H1 (cell line): ENCODE data around the gene IFNG. TPM values are rescaled to one million over a fixed set of nuclear protein-coding genes. Genes with fewer than 3 reads are reported as not detected.

Experiments used
- CTCF ChIA-PET: fragments of 300-600 bp; sonication (Branson Sonifier 250); formaldehyde crosslinking; loops from one replicate; lab custom pipeline; 2021; ENCODE audit not compliant: partially characterized antibody; lab: Charles Lee
- POLR2A ChIA-PET: fragments of 300-600 bp; sonication (Branson Sonifier 250); formaldehyde crosslinking; loops from one replicate; lab custom pipeline; 2021; ENCODE audit warnings: inconsistent platforms; ENCODE audit not compliant: partially characterized antibody; lab: Charles Lee
- DNase-seq, 2 experiments: peaks; one replicate each; pipeline versions ENCODE4 v3.0.0 to v3.0.0-alpha.2; 2010 to 2022; ENCODE audit warnings: low spot score in 2 of 2, low read depth in 1 of 2, mixed read lengths in 1 of 2
- FAIRE-seq: peaks from 2 replicates; lab custom pipeline; 2011; peaks lifted over from hg19 to GRCh38; lab: Jason Lieb, UNC
- H2AFZ ChIP-seq: 2 replicates; pipeline ENCODE4 v1.8.1; 2012; ENCODE audit warnings: low read length, inconsistent platforms
- H2AK5ac ChIP-seq: 2 replicates; pipeline ENCODE4 v1.6.1; 2013; ENCODE audit warnings: low read depth, low read length
- H2BK120ac ChIP-seq: replicated peaks from 2 replicates; pipeline ENCODE3; 2013; ENCODE audit warnings: low read depth, low read length, inconsistent platforms
- H2BK12ac ChIP-seq: 2 replicates; pipeline ENCODE4 v1.6.1; 2013; ENCODE audit warnings: low read depth, low read length
- H2BK15ac ChIP-seq: 2 replicates; pipeline ENCODE4 v1.6.1; 2013; ENCODE audit warnings: low read length
- H2BK20ac ChIP-seq: 2 replicates; pipeline ENCODE4 v1.6.1; 2013; ENCODE audit warnings: low read length
- H2BK5ac ChIP-seq: 2 replicates; pipeline ENCODE4 v1.6.1; 2013; ENCODE audit warnings: low read depth, low read length
- H3K14ac ChIP-seq: 2 replicates; pipeline ENCODE4 v1.6.1; 2013; ENCODE audit warnings: inconsistent platforms; ENCODE audit not compliant: insufficient read length
- H3K18ac ChIP-seq: 2 replicates; pipeline ENCODE4 v1.6.1; 2013; ENCODE audit warnings: low read length; ENCODE audit errors: extremely low read depth
- H3K23ac ChIP-seq: 2 replicates; pipeline ENCODE4 v1.6.1; 2013; ENCODE audit warnings: inconsistent platforms; ENCODE audit not compliant: insufficient read length
- H3K23me2 ChIP-seq: 2 replicates; pipeline ENCODE4 v1.6.1; 2013; ENCODE audit warnings: low read depth, low read length
- H3K27ac ChIP-seq: 2 replicates; pipeline ENCODE4 v1.6.1; 2011; ENCODE audit warnings: low read depth, low read length, inconsistent platforms
- H3K27me3 ChIP-seq, 4 experiments: replicated peaks in 1 of 4; 1 replicate in 1 of 4; 2 replicates in 3 of 4; pipeline versions ENCODE4 v1.6.1 to v1.8.1; 2011 to 2013; ENCODE audit warnings: low read length in 3 of 4, mild to moderate bottlenecking in 3 of 4, inconsistent platforms in 2 of 4, mixed read lengths in 2 of 4, moderate library complexity in 1 of 4; ENCODE audit not compliant: control insufficient read depth in 3 of 4, insufficient read depth in 3 of 4; ENCODE audit errors: extremely low read depth in 1 of 4
- H3K36me3 ChIP-seq, 4 experiments: 2 replicates each; pipeline versions ENCODE4 v1.6.1 to v1.8.1; 2011 to 2013; ENCODE audit warnings: mild to moderate bottlenecking in 4 of 4, low read length in 3 of 4, moderate library complexity in 2 of 4, control low read depth in 1 of 4, inconsistent platforms in 1 of 4; ENCODE audit not compliant: insufficient read depth in 4 of 4, control insufficient read depth in 2 of 4
- H3K4ac ChIP-seq: replicated peaks from 2 replicates; pipeline ENCODE3; 2013; ENCODE audit warnings: low read length, low read depth, mixed read lengths, inconsistent platforms; ENCODE audit not compliant: insufficient read length
- H3K4me1 ChIP-seq, 4 experiments: replicated peaks in 1 of 4; 1 replicate in 1 of 4; 2 replicates in 3 of 4; pipeline versions ENCODE4 v1.6.1 to v1.8.1; 2011 to 2013; ENCODE audit warnings: low read length in 3 of 4, inconsistent platforms in 2 of 4, mixed read lengths in 1 of 4; ENCODE audit not compliant: insufficient read depth in 4 of 4, control insufficient read depth in 3 of 4
- H3K4me2 ChIP-seq, 2 experiments: 2 replicates each; pipeline versions ENCODE4 v1.6.1 to v1.8.1; 2011 to 2013; ENCODE audit warnings: low read depth in 2 of 2, low read length in 2 of 2, control low read depth in 1 of 2, inconsistent platforms in 1 of 2, mild to moderate bottlenecking in 1 of 2; ENCODE audit not compliant: insufficient read depth in 1 of 2
- H3K4me3 ChIP-seq, 4 experiments: fragments of 200-600, 300-600 bp in 1 of 4; sonication (generic), shearing (Covaris generic), sonication (Bioruptor Twin) in 1 of 4; 2 replicates each; pipeline versions ENCODE4 v1.5.1 to v1.8.1; 2011 to 2016; ENCODE audit warnings: low read length in 4 of 4, low read depth in 3 of 4, control low read depth in 2 of 4, inconsistent platforms in 2 of 4, mild to moderate bottlenecking in 2 of 4, mixed read lengths in 1 of 4, moderate library complexity in 1 of 4; ENCODE audit not compliant: insufficient read depth in 2 of 4; ENCODE audit errors: extremely low read depth in 1 of 4
- H3K56ac ChIP-seq: replicated peaks from 2 replicates; pipeline ENCODE3; 2013; ENCODE audit warnings: low read depth, mild to moderate bottlenecking, mixed read lengths, low read length, inconsistent platforms; ENCODE audit not compliant: insufficient read length
- H3K79me1 ChIP-seq: 2 replicates; pipeline ENCODE4 v1.6.1; 2013; ENCODE audit warnings: low read depth, low read length, control low read depth
- H3K79me2 ChIP-seq, 2 experiments: 2 replicates each; pipeline versions ENCODE4 v1.6.1 to v1.8.1; 2012 to 2013; ENCODE audit warnings: low read length in 2 of 2, mild to moderate bottlenecking in 2 of 2, inconsistent platforms in 1 of 2; ENCODE audit not compliant: insufficient read depth in 2 of 2, control insufficient read depth in 1 of 2
- H3K9ac ChIP-seq, 4 experiments: replicated peaks in 1 of 4; 1 replicate in 1 of 4; 2 replicates in 3 of 4; pipeline versions ENCODE4 v1.6.1 to v1.8.1; 2011 to 2013; ENCODE audit warnings: low read depth in 3 of 4, low read length in 3 of 4, control low read depth in 2 of 4, mild to moderate bottlenecking in 2 of 4, moderate library complexity in 2 of 4, inconsistent platforms in 1 of 4; ENCODE audit errors: extremely low read depth in 1 of 4
- H3K9me3 ChIP-seq, 2 experiments: 2 replicates each; pipeline versions ENCODE4 v1.6.1 to v1.8.1; 2012 to 2013; ENCODE audit warnings: mild to moderate bottlenecking in 2 of 2, moderate library complexity in 2 of 2, control low read depth in 1 of 2, inconsistent platforms in 1 of 2, low read depth in 1 of 2, low read length in 1 of 2, mixed read lengths in 1 of 2; ENCODE audit not compliant: insufficient read depth in 2 of 2
- H4K20me1 ChIP-seq, 2 experiments: replicated peaks in 1 of 2; 2 replicates each; pipeline versions ENCODE3 to v1.8.1; 2011 to 2013; ENCODE audit warnings: inconsistent platforms in 2 of 2, low read length in 2 of 2, mild to moderate bottlenecking in 1 of 2; ENCODE audit not compliant: insufficient read depth in 2 of 2, control insufficient read depth in 1 of 2
- H4K5ac ChIP-seq: 2 replicates; pipeline ENCODE4 v1.6.1; 2013; ENCODE audit warnings: low read length, low read depth, mixed read lengths, inconsistent platforms; ENCODE audit not compliant: insufficient read length
- H4K8ac ChIP-seq: 2 replicates; pipeline ENCODE4 v1.8.0; 2013; ENCODE audit warnings: mild to moderate bottlenecking, moderate library complexity, low read length, inconsistent platforms; ENCODE audit not compliant: insufficient read depth; ENCODE audit errors: extremely low read depth
- H4K91ac ChIP-seq: replicated peaks from 2 replicates; pipeline ENCODE3; 2013; ENCODE audit warnings: low read length, mixed read lengths, inconsistent platforms; ENCODE audit not compliant: insufficient read length
- BACH1 ChIP-seq: IDR thresholded peaks from 2 replicates; pipeline ENCODE4 v1.6.1; 2012; ENCODE audit warnings: low read length, improper control_type of control experiment
- CHD1 ChIP-seq: IDR thresholded peaks from 2 replicates; pipeline ENCODE4 v1.6.1; 2012; ENCODE audit warnings: low read depth, low read length, improper control_type of control experiment
- CTBP2 ChIP-seq: IDR thresholded peaks from 2 replicates; pipeline ENCODE4 v1.7.0; 2011; ENCODE audit warnings: borderline replicate concordance, mild to moderate bottlenecking, moderate library complexity, mixed read lengths, low read length; ENCODE audit not compliant: insufficient read depth, insufficient read length
- EGR1 ChIP-seq: IDR thresholded peaks from 2 replicates; pipeline ENCODE4 v1.6.1; 2011; ENCODE audit warnings: low read depth, low read length, borderline replicate concordance
- GABPA ChIP-seq: IDR thresholded peaks from 2 replicates; pipeline ENCODE4 v1.6.1; 2011; ENCODE audit warnings: mild to moderate bottlenecking, low read length, moderate library complexity, borderline replicate concordance; ENCODE audit not compliant: insufficient read depth
- GTF2F1 ChIP-seq: IDR thresholded peaks from 2 replicates; pipeline ENCODE4 v1.6.1; 2012; ENCODE audit warnings: low read depth, low read length, improper control_type of control experiment, borderline replicate concordance
- MAFK ChIP-seq: IDR thresholded peaks from 2 replicates; pipeline ENCODE4 v1.6.1; 2012; ENCODE audit warnings: low read depth, mild to moderate bottlenecking, improper control_type of control experiment, low read length
- POLR2A ChIP-seq, 2 experiments: IDR thresholded peaks; 1 replicate in 1 of 2; 2 replicates in 1 of 2; pipeline ENCODE4 v1.6.1; 2011; ENCODE audit warnings: low read depth in 2 of 2, low read length in 2 of 2, mild to moderate bottlenecking in 2 of 2; ENCODE audit errors: control extremely low read depth in 1 of 2
- RFX5 ChIP-seq: IDR thresholded peaks from 2 replicates; pipeline ENCODE4 v1.6.1; 2011; ENCODE audit warnings: low read depth, low read length, improper control_type of control experiment, borderline replicate concordance
- SAP30 ChIP-seq: fragments of 300-600 bp; sonication (generic); IDR thresholded peaks from 2 replicates; pipeline ENCODE4 v1.7.1; 2012; ENCODE audit warnings: low read length, moderate library complexity, mild to moderate bottlenecking, inconsistent platforms; ENCODE audit not compliant: insufficient read depth, insufficient replicate concordance
- SIN3A ChIP-seq, 2 experiments: IDR thresholded peaks in 1 of 2; conservative IDR thresholded peaks in 1 of 2; 2 replicates each; pipeline ENCODE4 v1.6.1; 2011 to 2012; ENCODE audit warnings: low read length in 2 of 2, improper control_type of control experiment in 1 of 2, low read depth in 1 of 2, mild to moderate bottlenecking in 1 of 2
- SP1 ChIP-seq: IDR thresholded peaks from 2 replicates; pipeline ENCODE4 v1.6.1; 2011; ENCODE audit warnings: low read depth, low read length
- SP4 ChIP-seq: IDR thresholded peaks from 2 replicates; pipeline ENCODE4 v1.6.1; 2012; ENCODE audit warnings: low read length, inconsistent platforms
- TBP ChIP-seq: IDR thresholded peaks from 2 replicates; pipeline ENCODE4 v1.6.1; 2011; ENCODE audit warnings: low read depth, low read length, improper control_type of control experiment
- TCF12 ChIP-seq: IDR thresholded peaks from 2 replicates; pipeline ENCODE4 v1.6.1; 2011; ENCODE audit warnings: low read depth, mild to moderate bottlenecking, low read length
- WGBS, 2 experiments: shearing (Covaris generic) in 1 of 2; methylation state at CpG; one replicate each; pipeline versions ENCODE4 v1.1.6 to v1.1.7; 2013 to 2015; ENCODE audit warnings: low lambda C conversion rate in 2 of 2, mixed read lengths in 2 of 2, inconsistent platforms in 1 of 2, low coverage in 1 of 2, missing lambda C conversion rate in 1 of 2; ENCODE audit not compliant: insufficient replicate concordance in 2 of 2, insufficient coverage in 1 of 2, insufficient read length in 1 of 2; ENCODE audit errors: extremely low coverage in 1 of 2, missing lambda C conversion rate in 1 of 2; 5-methylcytosine and 5-hydroxymethylcytosine counted together
- polyA plus RNA-seq, 7 experiments: library from polyadenylated mRNA; depleted of rRNA in 3 of 7; stranded (reverse) in 5 of 7; unstranded in 2 of 7; fragments of >200 nt in 5 of 7; fragments of 200-250 nt in 2 of 7; gene quantifications; 1 replicate in 5 of 7; 2 replicates in 1 of 7; 4 replicates in 1 of 7; pipeline versions ENCODE4 v1.2.1 to v1.2.3, GENCODE V29; 2011 to 2013; ENCODE audit warnings: missing spikeins in 2 of 7, mixed read lengths in 2 of 7
- total RNA-seq: library from RNA; stranded (reverse); fragmentation: NEBNext Ultra II Directional; extraction: Animal tissue kit (Norgen Biotek cat#: 25700); gene quantifications from 2 replicates; pipeline ENCODE4 v1.2.1, GENCODE V29; 2021

IFNG gene
- total and polyA plus RNA-seq, 2 of the 8 experiments (the other 6 are each of a cell fraction or from before 2014, with no cell fraction given): not detected

DNA sequence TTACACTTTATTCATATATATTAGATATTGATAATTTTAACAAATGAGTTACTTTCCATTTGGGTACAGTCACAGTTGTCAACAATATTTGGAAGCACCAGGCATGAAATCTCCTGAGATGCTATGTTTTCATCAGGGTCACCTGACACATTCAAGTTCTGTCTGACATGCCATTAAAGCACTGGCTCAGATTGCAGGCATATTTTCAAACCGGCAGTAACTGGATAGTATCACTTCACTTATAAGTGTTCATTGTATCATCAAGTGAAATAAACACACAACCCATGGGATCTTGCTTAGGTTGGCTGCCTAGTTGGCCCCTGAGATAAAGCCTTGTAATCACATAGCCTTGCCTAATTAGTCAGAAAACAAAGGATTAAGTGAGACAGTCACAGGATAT lies 4.8 kb downstream of the IFNG start:
- TF ChIP-seq SP1 (no peak), SAP30 (no peak), GABPA (no peak), MAFK (no peak), SIN3A (conservative IDR thresholded peaks at IDR 0.05 in 1 of 2, IDR thresholded peaks at IDR 0.05 in 1 of 2; ENCODE audit: low read depth in 1 of 2, low read length in 2 of 2) (no peak), CHD1 (no peak), RFX5 (no peak), TBP (no peak), GTF2F1 (no peak), CTBP2 (no peak), BACH1 (no peak), SP4 (no peak), EGR1 (no peak), TCF12 (no peak), POLR2A (IDR thresholded peaks at IDR 0.05; ENCODE audit: control extremely low read depth in 1 of 2, low read depth in 2 of 2, low read length in 2 of 2) (no peak)
- TF ChIP-seq, all 59 proteins: peak for 0
- no peaks in the 10 kb centered on the region for H3K36me3 ChIP-seq
- H3K4me3 ChIP-seq: no peak overlapping the region
- H3K14ac ChIP-seq: no peak overlapping the region
- CTCF ChIA-PET: interaction anchor here (0.6 to 5.1 kb wide), 3 partner anchors 11 to 171 kb away, joined by 3 to 40 read pairs (median 3); no protein-coding TSS in a partner anchor
- H3K23ac ChIP-seq: no peak overlapping the region
- H2AK5ac ChIP-seq: no peak overlapping the region
- H3K9me3 ChIP-seq: no peaks in the 10 kb centered on the region
- POLR2A ChIA-PET: no interaction called here
- H3K18ac ChIP-seq: no peak overlapping the region
- H2BK120ac ChIP-seq: no peak overlapping the region
- no peaks in the 10 kb centered on the region for H3K27me3 ChIP-seq
- no peak overlapping the region for H3K9ac ChIP-seq
- H4K5ac ChIP-seq: no peak overlapping the region
- no peak overlapping the region for H2AFZ ChIP-seq
- no peak overlapping the region for H2BK12ac ChIP-seq
- H3K79me2 ChIP-seq: no peaks in the 10 kb centered on the region
- H3K4me1 ChIP-seq: no peaks in the 10 kb centered on the region
- H4K20me1 ChIP-seq: no peaks in the 10 kb centered on the region
- H4K8ac ChIP-seq: no peak overlapping the region
- no peaks in the 10 kb centered on the region for H3K23me2 ChIP-seq
- FAIRE-seq: no peak
- no peak overlapping the region for H3K4me2 ChIP-seq
- 83% methylated on average over 1 of the region's 1 CpG; no CpG with 5 or more reads in 1 of the 2 experiments for WGBS, 2 experiments
- H2BK5ac ChIP-seq: no peak overlapping the region
- no peak overlapping the region for H2BK15ac ChIP-seq
- H3K79me1 ChIP-seq: no peaks in the 10 kb centered on the region
- H3K56ac ChIP-seq: no peak overlapping the region
- no peak overlapping the region for H3K27ac ChIP-seq
- no peak overlapping the region for H4K91ac ChIP-seq
- no peak overlapping the region for H2BK20ac ChIP-seq
- no peak for DNase-seq
- no peak overlapping the region for H3K4ac ChIP-seq
